DMS114 treated with DMSO at 0.1 percent for 48 hours (cell line): ENCODE data around the gene PLCL1.

Experiments
- DNase-seq: peaks from one replicate; lab custom pipeline; 2025; ENCODE audit not compliant: unreplicated experiment; lab: John Stamatoyannopoulos, UW

The PLCL1 gene

DNA sequence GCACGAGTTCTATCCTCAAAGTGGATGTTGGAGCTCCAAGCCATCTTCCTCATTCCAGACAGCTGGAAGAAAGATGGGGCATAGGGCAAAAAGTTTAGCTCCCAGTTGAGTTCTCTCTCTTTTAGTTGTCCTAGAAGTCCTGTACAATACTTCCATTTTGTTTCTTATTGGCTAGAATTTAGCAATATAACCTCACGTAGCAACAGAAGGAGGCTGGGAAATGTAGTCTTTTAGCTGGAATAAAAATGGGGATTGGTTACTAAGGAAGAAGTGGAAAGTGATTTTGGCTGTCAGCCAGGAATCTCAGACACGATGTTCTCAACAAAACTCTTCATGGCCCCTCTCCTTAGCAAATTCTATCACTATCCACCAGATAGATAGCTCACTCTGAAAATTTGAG, 79.9 kb downstream of the PLCL1 start:
- DNase-seq, result no peak

- no peak for DNase-seq
These were observed 80.7 kb downstream of the PLCL1 start for GRCh38 chr2:197885126-197885525.

DNA sequence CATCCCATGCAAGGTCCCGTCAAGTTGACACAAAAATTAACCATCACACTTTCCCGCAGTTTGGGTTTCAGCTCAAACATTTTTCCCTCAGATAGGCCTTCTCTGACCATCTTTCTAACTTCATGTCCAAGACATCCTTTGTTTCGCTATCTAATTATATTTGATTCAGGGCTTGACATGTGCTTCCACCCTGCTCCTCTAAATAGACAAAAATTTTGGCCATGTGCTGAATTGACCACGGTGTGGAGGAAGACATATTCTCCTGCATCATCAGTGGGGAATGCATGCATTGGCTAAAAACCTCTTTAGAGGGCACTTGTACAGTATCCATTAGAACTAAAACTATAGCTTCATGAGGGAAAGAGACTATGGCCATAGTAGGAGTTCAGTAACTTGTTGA, 81.2 kb downstream of the PLCL1 start:
- DNase-seq, result no peak

DNA sequence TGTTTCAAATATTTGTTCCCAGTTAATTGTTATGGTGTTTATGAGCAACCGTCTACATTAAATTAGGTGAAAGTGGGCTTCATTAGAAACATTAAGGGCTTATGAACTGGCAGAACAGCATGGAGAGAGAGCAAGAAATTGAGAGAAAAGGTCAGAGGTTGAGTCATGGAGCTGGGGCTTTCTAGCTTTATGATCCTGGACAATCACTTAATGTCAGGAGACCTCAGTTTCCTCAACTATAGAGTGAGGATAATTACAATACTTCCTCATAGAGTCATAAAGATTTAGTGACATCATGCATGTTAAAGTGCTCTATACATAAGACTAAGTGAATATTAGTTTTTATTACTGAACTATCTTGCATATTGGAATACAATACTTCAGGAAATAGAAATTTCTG, 83.9 kb downstream of the PLCL1 start:
- DNase-seq, result no peak

- DNase-seq, result no peak
These were observed 84.6 kb downstream of the PLCL1 start for GRCh38 chr2:197889041-197889440.

- DNase-seq, result no peak
These were observed 85.8 kb downstream of the PLCL1 start for GRCh38 chr2:197890168-197890567.

DNA sequence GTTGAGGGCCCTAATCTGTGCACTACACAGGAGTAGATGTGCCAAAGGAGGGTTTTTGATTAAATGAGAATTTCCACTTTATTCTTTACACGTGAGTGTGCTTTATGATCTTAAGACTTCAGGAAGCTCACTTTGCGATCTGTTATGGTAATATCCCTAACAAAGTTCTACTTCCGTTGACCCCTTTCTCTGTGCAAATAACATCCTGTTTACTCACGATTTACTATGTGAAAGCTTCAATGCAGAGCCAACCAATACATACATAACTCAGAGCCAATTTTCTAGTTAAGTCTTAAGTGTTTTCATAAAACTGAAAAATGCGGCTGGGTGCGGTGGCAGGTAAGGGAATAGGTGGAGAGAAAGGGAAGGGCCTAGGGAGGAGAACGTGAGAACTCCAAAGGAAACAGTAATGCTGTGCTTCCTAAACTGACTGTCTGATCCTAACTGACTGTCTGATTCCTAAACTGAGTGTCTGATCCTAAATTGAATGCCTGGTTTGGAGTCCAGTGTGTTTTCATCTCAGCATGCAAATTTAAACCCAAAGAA, 87.6 kb downstream of the PLCL1 start:
- DNase-seq, result no peak

DNA sequence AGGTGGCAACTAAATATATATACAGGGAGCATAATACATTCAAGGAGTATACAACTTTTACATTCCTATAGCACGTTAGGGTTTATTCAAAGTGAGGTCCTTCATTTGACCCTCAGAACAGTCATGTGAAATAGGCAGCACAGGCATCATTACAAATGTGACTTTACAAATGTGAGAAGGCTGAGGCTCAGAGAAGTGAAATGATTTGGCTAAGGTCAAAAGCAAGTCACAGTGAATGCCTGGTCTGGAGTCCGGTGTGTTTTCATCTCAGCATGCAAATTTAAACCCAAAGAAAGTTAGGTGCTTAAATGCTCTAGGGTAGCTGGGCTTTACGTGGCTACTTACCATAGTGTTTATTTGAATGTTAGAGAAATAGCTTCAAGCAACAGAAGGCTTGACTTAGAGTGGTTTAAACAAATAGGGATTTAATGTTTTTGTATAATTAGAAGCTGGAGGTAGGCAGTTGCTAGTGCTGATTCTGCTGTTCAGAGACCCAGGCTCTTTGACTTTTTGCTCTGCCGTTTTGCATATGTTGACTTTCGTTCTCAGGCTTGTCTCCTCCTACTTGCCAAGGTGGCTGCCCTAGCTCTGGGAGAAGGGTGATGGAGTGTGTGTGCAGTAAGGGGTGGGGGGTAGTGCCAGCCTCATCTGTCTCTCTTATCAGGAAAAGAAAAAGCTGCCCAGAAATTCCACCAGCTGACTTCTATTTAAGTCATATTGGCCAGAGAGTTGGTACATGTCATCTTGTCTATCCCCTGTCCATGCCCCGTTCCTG, 89.2 kb downstream of the PLCL1 start:
- DNase-seq, result no peak

- no peak for DNase-seq
These were observed 90.4 kb downstream of the PLCL1 start for GRCh38 chr2:197894751-197895274.

DNA sequence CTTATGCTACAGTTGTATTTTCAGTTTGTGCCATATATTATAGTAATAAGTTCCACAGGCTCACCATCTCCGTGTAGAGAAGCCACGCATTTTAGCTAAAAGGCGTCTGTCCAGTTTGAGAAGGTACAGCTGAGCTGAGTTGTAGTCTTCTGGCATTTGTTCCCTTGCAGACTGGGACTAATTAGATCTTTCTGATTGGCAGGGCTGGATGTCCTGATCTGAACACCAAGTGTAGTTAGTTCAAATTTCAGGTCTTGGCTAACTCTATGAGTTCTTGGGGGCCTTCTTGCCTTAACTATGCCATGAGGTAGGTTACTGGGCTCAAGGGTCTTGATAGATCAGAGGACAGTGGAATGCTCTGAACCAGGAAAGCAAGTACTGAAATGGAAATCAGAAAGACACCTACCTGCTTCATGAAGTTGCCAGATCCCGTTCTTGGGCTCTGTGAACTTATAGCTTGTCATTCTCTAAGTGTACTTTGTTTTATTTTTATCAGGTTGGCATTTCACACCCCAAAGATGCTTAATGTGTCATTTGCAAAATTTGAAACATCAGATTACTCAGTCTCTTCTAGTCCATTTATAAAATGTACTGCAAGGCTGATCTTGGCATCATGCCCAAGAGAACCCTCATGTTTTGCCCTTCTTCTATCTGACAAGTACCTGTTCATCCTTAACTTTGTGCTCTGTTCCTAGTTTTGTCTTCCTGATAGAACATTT, 93.7 kb downstream of the PLCL1 start:
- no peak for DNase-seq

- no peak for DNase-seq
These were observed 100.1 kb downstream of the PLCL1 start for GRCh38 chr2:197904446-197904845.

DNA sequence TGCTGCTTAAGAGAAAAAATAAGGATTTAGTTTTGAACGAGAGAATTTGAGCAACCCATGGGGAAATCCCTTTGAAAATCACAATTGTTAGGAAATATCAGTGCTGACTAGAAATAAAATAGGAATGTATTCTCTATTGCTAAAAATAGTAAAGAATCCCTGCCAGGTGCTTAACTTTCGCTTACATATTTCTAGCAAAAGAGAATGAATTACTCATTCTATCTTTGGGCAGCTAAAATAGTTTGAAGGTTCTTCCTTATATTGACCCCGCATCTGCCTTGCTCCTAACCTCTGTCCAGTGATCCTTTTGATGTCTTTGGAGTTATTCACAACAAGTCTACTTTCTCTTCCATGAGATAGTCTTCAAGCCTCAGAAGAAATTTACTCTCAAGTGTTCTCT, 103.8 kb downstream of the PLCL1 start:
- DNase-seq, result no peak

GRCh38 chr2:197908990-197909776, 104.8 kb downstream of the PLCL1 start:
- no peak for DNase-seq

- no peak for DNase-seq
These were observed 107.3 kb downstream of the PLCL1 start for GRCh38 chr2:197911667-197912066.

GRCh38 chr2:197913084-197913483, 108.7 kb downstream of the PLCL1 start:
- DNase-seq, result no peak

DNA sequence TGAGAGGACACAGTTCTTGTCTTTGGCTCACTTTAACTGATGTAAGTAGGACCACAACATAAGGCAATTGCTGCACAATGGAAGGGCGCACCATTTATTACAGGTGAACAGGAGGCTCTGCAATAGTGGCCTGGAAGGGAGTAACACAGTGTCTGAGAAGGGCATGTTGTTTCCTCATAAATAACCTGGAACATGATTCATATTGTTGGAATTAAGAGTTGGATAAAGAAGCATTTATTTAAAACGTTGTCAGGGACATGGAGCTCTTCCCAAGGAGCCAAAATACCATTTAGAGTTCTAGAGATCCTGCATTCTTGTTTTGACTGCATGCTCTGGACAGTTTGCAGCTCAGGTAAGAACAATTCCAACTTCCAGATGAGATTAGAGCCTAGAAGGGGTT, 110.4 kb downstream of the PLCL1 start:
- DNase-seq, result no peak

- no peak for DNase-seq
These were observed 111.3 kb downstream of the PLCL1 start for GRCh38 chr2:197915548-197916265.

DNA sequence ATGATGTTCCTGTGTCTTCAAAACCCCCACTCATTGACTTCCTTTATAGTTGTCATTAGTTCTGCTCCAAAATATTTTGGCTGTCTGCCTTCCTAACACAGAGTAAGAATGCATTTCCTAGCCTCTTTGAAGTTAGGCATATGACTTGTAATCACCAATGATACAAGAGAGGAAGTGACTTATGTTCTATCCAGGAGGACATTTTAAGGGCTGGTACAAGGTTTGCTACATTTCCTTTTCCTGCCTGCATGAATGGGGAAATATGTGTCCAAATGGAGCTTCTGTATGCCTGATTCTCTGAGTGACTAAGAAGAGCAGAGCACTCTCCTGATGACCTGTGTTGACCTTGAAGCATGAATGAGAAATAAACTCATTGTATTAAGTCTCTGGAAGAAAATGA, 115.1 kb downstream of the PLCL1 start:
- no peak for DNase-seq

DNA sequence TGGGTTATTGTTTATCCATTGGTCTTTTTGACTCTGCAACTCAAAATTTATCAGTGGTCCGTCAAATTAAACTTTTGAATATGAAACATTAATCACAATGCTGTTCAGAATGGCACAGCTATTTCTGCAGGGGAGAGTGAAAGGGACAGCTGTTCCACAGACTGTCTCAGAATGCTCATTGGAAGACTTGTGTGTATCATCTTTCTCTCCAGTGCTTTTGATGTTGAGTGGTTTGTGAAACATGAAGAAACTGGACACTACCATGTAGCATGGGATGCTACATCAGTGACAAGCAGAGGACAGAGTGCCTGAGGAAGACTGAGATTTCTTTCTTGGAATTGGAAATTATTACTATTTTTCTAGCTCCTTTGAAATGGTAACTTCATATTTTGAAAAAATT, 115.7 kb downstream of the PLCL1 start:
- DNase-seq, result no peak

DNA sequence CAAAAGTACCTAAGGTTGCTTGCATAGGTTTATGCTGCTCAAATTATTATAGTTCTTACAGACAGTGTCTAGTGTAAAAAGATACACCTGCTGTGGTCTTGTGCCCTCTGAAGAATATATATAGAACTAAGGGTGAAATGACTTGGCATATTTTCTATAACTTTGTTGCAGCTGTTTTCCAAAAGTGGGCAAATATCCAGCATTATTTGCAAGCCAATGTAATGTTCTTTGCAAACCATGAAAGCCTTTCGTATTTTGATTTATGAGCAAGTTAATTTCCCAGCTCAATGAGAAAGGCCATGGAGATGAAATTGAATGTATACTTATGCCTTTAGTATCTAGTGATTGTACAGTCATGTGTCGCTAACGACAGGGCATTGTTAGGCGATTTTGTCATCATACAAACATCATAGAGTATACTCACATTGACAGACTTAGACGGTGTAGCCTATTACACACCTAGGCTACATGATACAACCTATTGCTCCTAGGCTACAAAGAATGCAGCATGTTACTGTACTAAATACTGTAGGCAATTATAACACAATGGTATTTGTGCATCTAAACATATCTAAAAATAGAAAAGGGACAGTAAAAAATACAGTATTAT, 116.3 kb downstream of the PLCL1 start:
- DNase-seq, result no peak
